ENCODE data around the gene PTPRG.
A peak's percentile ranks its signal among the peaks of the same experiment; 100 is the strongest.

Gene PTPRG

DNA sequence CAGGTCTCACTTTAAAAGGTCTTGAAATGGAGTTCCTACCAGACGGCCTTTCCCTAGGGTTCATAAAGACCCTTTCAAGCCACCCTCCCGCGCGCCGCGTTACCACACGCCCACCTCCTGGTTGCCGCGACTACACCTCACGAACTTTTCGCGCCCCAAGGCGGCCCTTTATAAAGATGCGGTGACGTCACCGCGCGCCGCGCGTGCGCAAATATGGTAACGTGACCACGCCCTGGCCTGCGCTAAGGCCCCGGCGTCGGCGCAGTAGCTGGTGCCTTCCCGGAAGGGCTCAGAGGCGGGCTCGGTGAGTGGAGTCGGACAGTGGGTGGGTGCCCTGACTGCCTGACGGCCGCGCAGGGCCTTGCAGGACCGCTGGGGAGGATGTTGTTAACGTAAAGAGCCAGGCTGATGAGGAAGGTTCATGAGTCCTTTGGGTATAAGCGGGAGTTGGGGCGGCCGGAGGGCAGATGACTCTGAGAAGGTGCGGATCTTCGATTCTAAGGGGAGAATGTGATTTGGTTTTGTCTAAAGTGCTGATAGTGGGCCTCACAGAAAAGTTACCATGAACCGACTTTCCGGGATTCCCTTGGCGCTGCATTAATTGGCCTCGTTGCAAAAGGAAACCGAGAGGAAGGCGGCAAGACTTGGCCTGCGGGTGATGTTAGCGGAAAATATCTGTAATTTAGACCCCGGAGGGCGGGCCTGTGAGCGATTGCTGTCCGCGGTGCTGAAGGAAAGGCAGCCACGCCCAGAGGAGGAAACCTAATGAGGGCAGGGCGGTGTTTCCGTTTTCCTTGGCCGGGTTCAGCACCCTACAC is 757.6 kb downstream of the PTPRG start:
- peak overlapping the region; percentile 61 for H3K4me3 ChIP-seq (ENCODE audit: low read depth, low read length)
- peak overlapping the region; percentile 84 for H2AFZ ChIP-seq
- peak overlapping the region; percentile 25 for H3K9ac ChIP-seq
- no peaks in the 10 kb centered on the region for H3K79me2 ChIP-seq
- H3K4me1 ChIP-seq, result peaks cover 2% of the 10 kb centered on the region
- H3K36me3 ChIP-seq (ENCODE audit: control insufficient read depth, insufficient read depth, low read length), result no peaks in the 10 kb centered on the region
- no peak for TF ChIP-seq CTCF (IDR thresholded peaks at IDR 0.05)
- no peaks in the 10 kb centered on the region for H3K9me3 ChIP-seq (ENCODE audit: control insufficient read depth, low read length)
- H3K27me3 ChIP-seq (ENCODE audit: control insufficient read depth, insufficient read depth, low read length), result no peaks in the 10 kb centered on the region
- H3K27ac ChIP-seq, result peak overlapping the region; percentile 78
- peak overlapping the region; percentile 71 for H3K4me2 ChIP-seq (ENCODE audit: low read length)

GRCh38 chr3:62319570-62320243 is 758.3 kb downstream of the PTPRG start:
- Histone ChIP-seq H3K27me3 (ENCODE audit: control insufficient read depth, insufficient read depth, low read length) (no peaks in the 10 kb centered on the region), H3K9ac (no peak overlapping the region), H3K36me3 (ENCODE audit: control insufficient read depth, insufficient read depth, low read length) (no peaks in the 10 kb centered on the region), H3K9me3 (ENCODE audit: control insufficient read depth, low read length) (no peaks in the 10 kb centered on the region), H3K4me3 (ENCODE audit: low read depth, low read length) (peak overlapping the region; percentile 61), H3K4me2 (ENCODE audit: low read length) (peak overlapping the region; percentile 71), H2AFZ (peak overlapping the region; percentile 84), H3K27ac (peak overlapping the region; percentile 78), H3K79me2 (no peaks in the 10 kb centered on the region), H3K4me1 (peaks cover 2% of the 10 kb centered on the region)
- TF ChIP-seq CTCF (IDR thresholded peaks at IDR 0.05), result no peak

GRCh38 chr3:62323241-62323640 is 761.9 kb downstream of the PTPRG start:
- TF ChIP-seq CTCF (IDR thresholded peaks at IDR 0.05), result no peak
- no peaks in the 10 kb centered on the region for H3K36me3 ChIP-seq (ENCODE audit: control insufficient read depth, insufficient read depth, low read length)
- no peaks in the 10 kb centered on the region for H3K27me3 ChIP-seq (ENCODE audit: control insufficient read depth, insufficient read depth, low read length)
- H3K27ac ChIP-seq, result no peak overlapping the region
- no peaks in the 10 kb centered on the region for H3K79me2 ChIP-seq
- no peak overlapping the region for H3K4me3 ChIP-seq (ENCODE audit: low read depth, low read length)
- no peak overlapping the region for H3K4me2 ChIP-seq (ENCODE audit: low read length)
- peaks cover 2% of the 10 kb centered on the region for H3K4me1 ChIP-seq
- no peak overlapping the region for H2AFZ ChIP-seq
- H3K9me3 ChIP-seq (ENCODE audit: control insufficient read depth, low read length), result no peaks in the 10 kb centered on the region
- no peak overlapping the region for H3K9ac ChIP-seq

DNA sequence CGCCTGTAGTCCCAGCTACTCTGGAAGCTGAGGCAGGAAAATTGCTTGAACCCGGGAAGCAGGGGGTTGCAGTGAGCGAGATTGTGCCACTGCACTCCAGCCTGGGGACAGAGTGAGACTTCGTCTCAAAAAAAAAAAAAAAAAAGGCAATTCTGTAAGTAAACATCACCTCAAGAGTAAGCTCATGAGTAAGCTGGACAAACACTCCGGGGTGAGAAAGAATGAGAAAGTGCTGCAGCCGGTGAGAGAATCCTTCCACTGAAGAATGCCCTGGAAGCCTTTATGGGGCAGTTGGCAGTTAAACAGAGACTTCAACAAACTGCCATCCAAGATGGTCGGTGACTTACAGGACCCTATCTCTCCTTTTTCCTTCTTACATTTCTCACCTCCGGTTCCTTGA is 764.5 kb downstream of the PTPRG start:
- H3K27me3 ChIP-seq (ENCODE audit: control insufficient read depth, insufficient read depth, low read length), result no peaks in the 10 kb centered on the region
- no peaks in the 10 kb centered on the region for H3K9me3 ChIP-seq (ENCODE audit: control insufficient read depth, low read length)
- no peak overlapping the region for H3K4me3 ChIP-seq (ENCODE audit: low read depth, low read length)
- H3K36me3 ChIP-seq (ENCODE audit: control insufficient read depth, insufficient read depth, low read length), result no peaks in the 10 kb centered on the region
- H3K79me2 ChIP-seq, result no peaks in the 10 kb centered on the region
- no peak for TF ChIP-seq CTCF (IDR thresholded peaks at IDR 0.05)
- H3K9ac ChIP-seq, result no peak overlapping the region
- no peaks in the 10 kb centered on the region for H3K4me1 ChIP-seq
- H3K27ac ChIP-seq, result no peak overlapping the region
- no peak overlapping the region for H3K4me2 ChIP-seq (ENCODE audit: low read length)
- H2AFZ ChIP-seq, result no peak overlapping the region

All from parathyroid adenoma (tissue), 2 donors.